Esophagus squamous epithelium (tissue), 4 donors: Measurements from ENCODE around the gene ABCB11.

Source experiments
- CTCF ChIP-seq, 6 experiments: fragments of 450-650 bp in 4 of 6; fragments of 200-600 bp in 2 of 6; sonication (generic) in 2 of 6; IDR thresholded peaks; one replicate each; pipeline ENCODE4 v1.5.1; 2016 to 2019; ENCODE audit warnings: antibody characterized with exemption in 6 of 6, mild to moderate bottlenecking in 4 of 6, moderate library complexity in 4 of 6
- POLR2A ChIP-seq, 4 donors: fragments of 450-650 bp; IDR thresholded peaks; one replicate each; pipeline ENCODE4 v1.6.1; 2017; ENCODE audit warnings: antibody characterized with exemption in 4 of 4, mild to moderate bottlenecking in 4 of 4, moderate library complexity in 3 of 4

GRCh38 chr2:168970711-168971233 is 60.4 kb downstream of the ABCB11 start:
- TF ChIP-seq POLR2A (IDR thresholded peaks at IDR 0.05), result no peak
- no peak for TF ChIP-seq CTCF (IDR thresholded peaks at IDR 0.05)
